NCI-H446 (cell line): ENCODE measurements around the gene MAGED2.
"Not testable (repeated sequence)": the region's sequence is repeated elsewhere in the genome, so short reads cannot be mapped to it uniquely, and the experiment has no call there.

Experiments used
- DNase-seq, 2 experiments: peaks; one replicate each; lab custom pipeline; 2025; lab: John Stamatoyannopoulos, UW

MAGED2 gene, protein sequence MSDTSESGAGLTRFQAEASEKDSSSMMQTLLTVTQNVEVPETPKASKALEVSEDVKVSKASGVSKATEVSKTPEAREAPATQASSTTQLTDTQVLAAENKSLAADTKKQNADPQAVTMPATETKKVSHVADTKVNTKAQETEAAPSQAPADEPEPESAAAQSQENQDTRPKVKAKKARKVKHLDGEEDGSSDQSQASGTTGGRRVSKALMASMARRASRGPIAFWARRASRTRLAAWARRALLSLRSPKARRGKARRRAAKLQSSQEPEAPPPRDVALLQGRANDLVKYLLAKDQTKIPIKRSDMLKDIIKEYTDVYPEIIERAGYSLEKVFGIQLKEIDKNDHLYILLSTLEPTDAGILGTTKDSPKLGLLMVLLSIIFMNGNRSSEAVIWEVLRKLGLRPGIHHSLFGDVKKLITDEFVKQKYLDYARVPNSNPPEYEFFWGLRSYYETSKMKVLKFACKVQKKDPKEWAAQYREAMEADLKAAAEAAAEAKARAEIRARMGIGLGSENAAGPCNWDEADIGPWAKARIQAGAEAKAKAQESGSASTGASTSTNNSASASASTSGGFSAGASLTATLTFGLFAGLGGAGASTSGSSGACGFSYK

DNA sequence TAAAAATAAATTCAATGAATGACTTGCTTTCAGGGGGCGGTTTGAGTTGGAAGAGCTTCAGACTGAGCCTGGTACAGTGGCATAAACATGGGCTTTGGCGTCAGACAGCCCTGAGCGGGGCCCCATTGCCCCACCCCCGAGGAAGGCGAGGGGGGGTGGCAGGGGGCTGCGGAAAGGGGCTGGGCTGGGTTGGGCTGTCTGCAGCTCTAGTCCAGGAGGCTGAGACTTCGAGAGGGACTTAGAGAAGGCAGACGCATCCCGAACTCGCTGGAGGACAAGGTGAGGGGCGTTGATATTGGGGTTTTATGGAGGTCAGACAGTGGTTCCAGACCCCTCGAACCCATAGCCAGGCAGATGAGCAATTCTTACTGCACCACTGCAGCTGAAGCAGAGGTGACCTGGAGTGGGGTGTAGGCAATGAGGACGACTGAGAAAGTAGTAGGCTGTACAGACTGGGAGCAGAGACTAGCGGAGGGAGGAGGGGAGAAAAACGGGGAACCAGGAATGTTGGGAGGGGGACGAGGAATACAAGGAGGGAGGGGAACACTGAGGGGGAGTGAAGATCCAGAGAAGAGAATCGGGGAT, at the start of gene MAGED2:
TSS of gene MAGED2 (plus strand) at position 222 of the 585 bp plus-strand sequence. CDS start 1,587 bp downstream, outside the sequence.
- peak; percentile 4 to 22 for DNase-seq

DNA sequence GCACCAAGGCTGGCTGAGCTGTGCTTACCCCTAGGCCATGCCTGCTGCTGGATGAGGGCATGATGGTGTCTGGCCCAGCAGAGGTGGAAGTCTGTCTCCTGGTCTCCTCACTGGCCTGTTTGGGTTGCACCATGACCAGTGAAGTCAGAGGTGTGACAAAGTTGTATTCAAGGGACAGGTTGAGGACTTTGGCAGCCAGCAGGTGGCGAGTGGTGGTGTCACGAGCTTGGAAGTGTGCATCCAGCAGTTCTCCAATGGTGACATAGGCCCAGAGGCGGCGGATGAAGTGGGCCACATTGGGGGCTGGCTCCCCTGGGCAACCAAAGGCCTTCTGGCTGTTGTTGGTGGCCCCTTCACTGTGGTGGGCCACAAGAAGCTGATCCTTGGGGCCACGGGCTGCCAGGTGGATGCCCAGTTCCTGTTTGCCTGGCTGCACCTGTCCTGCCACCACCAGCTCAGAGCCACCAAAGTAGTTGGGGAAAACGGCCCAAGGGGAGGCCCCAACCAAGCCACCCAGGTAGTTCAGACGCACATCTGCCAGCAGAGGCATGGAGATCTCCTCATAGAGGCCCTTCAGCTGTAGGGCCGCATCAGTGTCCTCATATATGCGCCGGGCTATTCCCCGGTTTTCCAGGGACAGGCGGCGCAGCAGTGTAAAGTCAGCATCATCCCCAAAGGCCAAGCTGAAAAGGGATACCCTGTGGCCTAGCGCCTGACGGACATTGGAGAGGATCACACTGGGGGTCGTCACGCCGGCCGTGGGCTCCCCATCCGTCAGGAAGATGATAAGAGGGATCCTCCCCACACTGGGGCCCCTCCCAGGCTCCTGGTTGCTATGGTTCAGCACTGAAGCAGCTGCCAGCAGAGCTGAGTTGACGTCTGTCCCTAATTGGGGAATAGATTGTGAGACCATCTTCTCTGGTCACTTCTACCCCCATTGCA, 49.2 kb upstream of the MAGED2 start:
- DNase-seq: no peak

DNA sequence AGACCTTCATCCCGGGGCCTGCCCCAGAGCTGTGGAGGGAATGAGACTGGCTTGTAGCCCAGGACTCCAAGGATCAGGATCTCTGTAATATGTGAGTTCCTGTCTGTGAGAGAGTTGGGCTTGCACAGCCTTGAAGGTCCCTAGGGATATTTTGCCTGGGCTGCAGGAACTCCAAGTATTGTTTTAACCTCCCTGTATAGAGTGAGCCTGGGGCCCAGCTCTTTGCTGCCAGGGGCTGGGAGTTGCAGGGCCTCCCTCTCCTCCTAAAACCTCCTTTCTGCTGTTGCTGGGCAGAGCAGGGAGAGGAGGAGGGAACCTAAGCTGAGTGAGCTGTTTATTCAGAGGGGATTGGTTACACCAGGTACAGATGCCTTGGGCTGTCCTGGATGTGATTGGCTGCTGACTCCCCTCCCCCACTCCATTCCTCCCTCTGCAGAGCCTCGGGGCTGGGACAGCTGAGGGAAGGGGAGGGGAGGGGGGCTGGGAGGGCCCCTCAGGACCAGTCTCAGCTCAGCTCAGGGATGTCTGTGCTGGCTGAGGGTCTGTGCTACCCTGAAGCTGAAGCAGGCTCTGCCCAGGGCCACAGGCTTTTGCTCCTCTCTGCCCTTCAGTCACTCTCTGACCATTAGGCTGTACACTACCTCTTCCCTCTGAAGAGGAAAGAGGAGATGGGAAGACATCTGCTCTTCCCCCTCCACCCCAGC, 33.0 kb upstream of the MAGED2 start:
- peak; percentile 2 to 54 for DNase-seq

DNA sequence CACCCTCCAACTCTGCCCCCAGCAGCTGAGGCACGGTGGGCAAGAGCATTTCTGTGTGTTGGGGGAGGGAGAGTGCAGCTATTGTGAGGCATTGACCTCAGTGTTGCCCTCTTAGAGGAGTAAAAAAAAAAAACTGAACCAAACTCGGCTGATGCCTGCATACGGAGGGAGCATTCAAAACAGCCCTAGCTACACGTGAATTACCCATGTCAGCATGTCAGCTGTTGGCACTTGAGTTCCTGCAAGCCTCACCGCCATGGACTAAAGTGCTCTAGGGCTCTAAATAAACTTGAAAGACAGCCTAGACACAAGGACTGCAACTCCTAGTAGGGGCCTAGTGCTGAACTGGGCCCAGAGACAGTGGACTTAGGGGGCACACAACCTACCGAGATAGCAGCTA, 31.5 kb upstream of the MAGED2 start:
- DNase-seq: no peak

DNA sequence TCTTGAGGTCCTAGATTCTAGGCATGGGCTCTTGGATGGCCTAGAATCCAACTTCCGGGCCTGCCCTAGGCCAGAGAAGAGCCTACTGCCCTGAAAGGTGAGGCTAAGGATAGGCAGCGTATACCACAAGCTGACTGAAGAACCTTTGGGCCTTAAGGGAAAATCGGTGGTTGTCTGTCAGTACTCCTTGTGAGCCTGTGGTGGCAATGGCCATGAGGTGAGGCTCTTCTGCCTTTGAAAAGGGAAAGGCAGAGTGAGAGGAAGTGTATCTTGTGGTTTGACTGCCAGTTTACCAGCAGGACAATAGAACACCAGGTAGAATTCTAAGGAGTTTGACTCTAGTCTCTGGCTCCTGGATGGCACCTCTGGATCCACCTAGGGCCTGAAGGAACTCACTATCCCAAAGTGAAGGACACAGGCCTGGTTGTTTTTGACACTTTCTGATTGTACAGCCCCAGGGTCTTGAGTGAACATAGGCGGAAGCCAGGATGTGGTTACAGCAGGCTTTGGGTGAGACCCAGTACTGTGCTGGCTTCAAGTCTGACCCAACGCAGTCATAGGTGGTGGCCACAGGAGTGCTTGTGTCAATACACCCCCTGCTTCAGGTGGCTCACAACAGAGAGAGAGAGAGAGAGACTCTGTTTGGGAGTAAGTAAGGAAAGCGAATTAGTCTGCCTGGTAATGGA, 30.4 kb upstream of the MAGED2 start:
- no peak for DNase-seq

DNA sequence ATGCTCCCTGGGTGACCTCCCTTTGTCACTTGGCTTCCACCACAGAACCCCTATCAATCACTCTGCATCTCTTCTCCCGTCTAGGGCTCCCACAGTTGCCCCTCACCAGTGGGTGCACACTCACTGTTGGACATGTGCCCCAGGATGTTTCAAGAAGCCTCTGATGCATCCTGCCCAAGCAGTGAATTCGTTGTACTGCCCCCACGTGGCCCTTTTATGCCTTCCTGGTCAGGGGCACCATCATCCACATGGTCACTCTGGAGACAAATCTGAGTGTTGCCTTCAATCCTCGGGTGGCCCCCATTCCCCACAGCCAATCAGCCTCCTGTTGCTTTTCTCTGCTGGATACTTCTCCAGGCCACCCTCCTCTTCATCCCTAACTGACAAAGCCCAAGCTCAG, 21.6 kb upstream of the MAGED2 start:
- DNase-seq: no peak

DNA sequence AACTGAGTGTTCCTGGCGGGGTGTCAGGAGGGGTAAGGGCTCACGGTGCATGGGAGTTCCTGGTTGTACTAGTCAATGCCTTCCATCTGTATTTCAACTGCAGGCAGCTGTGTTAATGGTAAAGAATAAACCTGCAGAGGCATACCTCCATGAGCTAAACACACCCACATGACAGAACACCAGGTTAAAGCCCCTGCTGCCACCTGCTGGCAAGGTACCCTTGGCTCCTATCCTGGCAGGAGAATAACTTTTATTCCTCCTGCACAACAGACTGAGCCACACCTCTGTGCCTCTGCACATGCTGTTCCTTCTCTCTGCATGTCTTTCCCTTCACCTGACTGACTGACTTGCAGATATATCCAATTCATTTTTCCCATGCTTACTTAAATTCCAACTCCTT, 20.6 kb upstream of the MAGED2 start:
- DNase-seq: no peak

DNA sequence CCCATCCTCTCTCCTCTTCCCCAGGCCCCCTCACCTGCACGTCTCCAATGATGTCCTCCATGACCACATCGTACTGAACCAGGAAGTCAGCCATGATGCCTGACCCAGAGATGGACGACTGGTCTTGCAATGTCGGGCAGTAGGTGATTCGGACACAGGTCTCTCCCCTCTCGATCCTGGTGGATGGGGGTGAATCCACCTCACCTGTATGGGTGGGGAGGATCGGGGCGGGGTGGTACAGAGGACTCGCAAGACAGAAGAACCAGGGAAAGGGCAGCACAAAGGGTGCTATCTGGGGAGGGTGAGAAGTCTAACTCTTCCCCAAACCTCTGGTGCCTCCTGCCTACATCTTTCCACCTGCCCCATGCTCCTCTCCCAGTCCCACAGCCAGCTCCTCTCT, 19.1 kb upstream of the MAGED2 start:
- DNase-seq: no peak

DNA sequence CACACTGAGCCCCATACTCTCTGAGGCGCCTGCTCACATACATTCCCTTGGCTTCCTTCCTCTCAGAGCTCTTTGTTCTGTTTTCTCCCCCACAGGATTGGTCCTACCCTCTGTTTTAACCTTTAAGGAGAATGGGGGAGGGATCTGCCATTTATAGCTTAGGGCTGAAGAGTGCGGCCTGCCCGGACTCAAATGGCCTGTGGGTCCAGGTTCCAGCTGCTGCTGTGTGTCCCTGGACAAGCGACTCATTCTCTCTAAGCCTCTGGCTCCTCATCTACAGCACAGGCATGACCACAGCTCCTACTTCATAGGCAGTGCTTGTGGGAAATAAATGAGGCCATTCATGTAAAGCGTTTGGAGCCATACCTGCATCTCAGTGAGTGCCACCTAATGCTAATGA, 18.1 kb upstream of the MAGED2 start:
- not testable (repeated sequence) for DNase-seq

DNA sequence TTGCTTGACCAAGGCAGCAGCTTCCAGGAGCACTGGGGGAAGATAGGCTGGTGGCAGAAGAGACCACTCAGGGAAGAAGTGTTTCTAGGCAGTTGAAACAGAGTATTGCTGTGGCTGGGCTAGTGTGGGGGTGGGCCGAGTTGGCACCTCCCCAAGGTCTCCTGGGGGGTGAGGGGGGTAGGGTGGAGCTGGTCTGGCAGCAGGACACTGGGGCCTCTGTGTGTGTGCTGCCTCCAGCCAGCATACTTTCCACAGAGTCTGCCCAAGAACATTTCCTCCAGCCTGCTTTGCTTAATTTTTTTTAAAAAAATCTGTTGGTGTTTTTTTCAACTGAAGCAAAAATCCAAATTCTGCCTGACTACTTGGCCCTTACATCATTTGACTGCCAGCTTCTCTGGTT, 13.5 kb upstream of the MAGED2 start:
- DNase-seq: no peak

DNA sequence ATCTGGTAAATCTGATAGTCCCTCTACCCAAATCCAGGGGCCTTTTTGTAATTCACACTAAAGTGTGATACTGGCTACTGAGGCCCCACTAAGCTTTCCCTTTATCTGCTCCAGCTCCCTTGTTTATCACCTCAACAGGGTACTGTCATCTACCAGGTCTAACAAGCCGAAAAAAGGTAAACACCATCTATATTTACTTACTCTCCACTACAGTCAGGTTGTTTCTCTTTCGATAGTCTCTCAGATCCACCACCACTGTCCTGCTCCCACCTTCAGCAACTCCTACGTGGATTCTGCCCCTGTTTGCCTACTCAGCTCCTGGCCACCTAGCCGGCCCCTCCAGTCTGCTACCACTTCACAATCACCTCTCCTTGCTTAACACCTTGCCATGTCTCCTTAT, 12.8 kb upstream of the MAGED2 start:
- no peak for DNase-seq

DNA sequence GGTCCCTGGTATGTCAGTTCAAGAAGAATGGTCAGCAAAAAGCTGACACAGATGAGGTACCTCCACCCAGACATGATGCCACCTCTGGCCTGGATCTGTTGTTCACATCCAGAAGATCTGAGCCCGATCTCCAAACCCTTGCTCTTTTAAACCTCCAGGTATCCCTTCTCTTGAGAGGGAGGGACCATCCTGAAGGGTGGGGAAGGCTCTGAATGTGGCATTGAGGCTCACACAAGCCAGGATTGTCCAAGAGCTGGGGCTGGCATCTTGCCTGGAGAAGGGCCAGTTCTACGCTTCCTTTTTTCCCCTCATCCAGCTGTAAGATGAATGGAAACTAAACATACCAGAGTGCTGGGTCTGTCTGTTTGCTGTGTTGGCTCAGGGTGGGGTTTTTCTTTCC, 9.4 kb upstream of the MAGED2 start, which contains the start of gene ITIH6:
TSS of gene ITIH6 (minus strand) at position 119 of the 400 bp plus-strand sequence. CDS start at position 74, 45 bp downstream.
- DNase-seq: no peak

DNA sequence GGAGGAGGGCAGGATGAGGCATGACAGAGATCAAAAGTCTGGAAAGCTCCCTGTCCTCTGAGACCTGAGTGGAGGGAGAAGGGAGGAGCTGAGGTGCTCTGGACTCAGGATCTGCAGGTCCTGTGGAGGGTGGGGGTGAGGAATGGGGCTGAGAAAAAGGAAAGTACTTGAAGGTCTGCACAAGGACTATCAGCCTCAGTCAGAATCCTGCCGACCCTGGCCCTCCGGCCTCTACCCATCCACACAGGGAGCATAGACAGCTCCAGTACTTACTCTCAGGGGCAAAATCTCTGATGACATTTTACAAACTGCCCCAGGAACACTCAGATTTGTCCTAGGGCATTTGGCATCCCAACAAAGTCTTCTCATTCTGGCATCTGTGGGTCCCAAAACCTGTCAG, 8.5 kb upstream of the MAGED2 start:
- DNase-seq: no peak

DNA sequence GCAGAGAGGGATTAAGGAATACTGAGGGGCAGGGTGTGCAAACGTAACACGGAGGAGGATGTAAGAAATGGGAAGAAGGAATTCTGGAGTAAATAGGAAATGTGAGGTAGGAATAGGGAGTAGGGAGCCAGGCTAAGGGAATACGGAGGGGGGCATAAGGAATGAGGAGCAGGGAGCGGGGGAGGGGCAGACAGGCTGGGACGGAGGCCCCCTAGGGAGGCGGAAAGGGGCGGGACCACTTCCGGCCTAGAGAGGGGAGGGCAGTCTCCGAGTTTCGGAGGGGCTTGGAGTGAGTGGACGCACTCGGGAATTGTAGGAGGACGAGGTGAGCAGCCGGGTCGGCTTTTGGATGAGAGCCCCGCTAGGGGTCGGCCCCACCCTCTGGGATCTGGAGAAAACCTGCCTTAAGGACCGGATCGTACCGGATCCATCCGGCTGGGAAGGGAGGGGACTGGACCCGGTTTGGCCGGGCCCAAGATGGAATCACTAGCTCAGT, 612 bp downstream of the MAGED2 start:
- DNase-seq: peak; percentile 42 to 81

DNA sequence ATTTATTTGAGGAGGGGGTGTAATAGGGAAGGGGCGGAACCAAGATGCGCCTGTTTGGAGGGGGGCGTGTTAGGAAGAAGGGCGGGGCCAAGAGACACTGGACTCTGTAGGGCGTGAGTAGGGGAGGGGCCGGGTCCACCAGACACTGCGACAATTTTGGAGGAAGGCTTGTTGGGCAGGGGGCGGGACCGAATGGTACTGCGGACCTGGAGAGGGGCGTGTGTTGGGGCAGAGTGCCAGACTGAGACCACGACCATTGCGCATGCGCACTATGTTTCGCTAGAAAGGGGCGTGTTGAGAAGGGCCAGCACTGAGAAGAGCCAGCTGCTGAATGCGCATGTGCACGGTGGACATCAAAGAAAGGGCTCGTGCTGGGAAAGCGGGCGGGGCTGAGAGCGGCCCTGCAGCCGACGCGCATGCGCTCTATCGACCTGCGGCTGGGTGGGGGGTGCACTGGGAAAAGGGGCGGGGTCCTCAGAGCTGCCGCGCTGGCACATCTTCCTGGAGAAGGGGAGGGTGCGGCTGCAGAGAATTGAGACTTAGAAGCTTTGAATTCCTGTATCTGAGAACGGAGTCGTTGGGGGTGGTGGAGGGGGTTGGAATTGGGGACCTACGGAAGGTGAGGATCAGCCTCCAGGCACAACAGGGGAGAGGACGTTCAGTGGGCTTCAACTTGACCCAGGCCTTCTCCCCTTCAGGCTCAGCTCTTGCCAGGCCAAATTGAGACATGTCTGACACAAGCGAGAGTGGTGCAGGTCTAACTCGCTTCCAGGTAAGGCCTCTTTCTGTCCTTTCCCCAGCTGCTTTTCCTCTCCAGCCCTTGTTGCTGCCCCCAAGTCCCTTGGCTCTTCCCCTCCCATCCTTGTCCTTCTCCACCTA, 1.3 kb downstream of the MAGED2 start:
- DNase-seq: peak; percentile 95 to 97

DNA sequence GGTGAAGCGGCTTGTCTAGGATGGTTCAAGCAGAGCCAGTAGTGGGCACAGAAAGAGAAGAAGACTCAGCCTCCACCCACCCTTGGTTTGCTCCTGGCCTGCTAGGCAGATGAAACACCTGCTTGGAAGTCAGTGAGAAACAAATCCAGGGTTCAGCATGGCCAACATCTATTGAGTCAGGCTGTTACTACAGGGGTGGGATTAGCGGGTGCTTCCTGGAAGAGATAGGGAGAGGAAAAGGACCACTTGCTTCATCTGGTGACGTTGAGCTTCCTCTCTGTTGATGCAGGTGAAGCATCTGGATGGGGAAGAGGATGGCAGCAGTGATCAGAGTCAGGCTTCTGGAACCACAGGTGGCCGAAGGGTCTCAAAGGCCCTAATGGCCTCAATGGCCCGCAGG, 3.0 kb downstream of the MAGED2 start:
- DNase-seq: no peak

DNA sequence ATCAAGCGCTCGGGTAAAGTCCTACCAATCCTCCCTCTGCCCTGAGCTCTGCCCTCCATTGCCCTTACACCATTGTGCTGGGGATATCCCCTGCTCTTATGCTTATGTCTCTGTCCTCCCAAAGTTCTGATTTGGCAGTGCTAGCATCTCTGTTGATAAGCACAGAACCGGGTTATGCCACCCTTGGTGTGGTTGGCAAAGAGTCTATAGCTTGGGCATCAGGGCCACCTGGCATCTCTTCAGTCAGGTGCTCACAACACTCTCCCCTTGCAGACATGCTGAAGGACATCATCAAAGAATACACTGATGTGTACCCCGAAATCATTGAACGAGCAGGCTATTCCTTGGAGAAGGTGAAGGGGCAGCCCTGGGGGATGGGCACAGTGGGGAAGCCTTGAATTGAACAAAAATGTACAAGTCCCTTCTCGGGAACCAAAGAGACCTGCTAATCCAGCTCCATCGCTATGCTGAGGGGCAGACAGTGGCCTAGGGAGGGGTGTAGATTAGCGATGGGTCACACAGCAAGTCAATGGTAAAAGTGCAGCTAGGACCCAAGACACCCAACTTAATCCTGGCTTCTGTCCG, 3.8 kb downstream of the MAGED2 start:
- no peak for DNase-seq

DNA sequence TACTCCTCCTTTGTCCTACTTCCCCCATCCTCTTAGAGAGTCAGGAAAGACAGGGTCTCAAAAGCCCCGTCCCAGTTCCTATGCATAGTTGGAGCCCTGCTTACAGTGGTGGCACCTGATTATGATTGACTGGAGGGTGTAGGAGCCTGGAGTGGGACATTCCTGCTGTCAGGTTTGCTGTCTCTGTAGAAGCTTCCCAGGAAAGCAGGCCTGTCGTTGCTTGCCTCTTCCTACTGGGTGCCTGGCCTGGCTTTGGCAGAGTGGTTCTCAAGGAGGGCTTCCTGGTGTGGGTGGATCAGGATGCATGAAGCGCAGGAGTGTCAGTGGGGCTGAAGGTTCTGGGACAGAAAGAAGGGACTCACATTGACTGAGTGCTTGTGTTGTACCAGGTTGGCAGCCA, 4.8 kb downstream of the MAGED2 start:
- no peak for DNase-seq

DNA sequence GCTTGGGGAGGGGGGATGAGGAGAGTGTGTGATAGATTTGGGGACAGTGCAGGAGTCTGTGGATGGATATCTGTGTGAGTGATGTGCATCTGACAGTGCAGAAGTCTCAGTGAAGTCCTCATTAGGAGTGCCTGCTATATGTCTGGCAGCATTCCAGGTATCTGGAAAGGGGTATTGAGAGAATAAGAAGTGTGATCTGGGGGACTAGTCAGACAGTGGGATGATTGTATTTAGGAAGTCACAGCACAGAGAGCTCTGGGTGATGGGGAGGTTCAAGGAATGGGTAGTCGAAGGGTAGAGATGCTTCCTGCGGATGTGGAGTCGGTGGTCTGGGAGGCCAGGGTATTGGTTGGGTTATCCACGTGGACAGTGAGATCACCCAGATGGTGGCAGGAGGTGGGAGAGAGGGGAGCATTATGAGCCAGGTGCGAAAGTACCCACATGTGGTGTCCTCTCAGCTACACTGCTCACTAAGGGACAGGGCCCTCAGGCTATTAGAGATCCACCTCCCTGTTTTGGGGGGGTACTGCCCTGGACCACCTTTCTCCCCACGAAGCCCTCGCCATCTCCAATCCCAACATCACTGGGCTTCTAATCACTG, 9.8 kb downstream of the MAGED2 start:
- no peak for DNase-seq
